GM23338 (cell line): ENCODE data around the gene KCNT1. TPM values are rescaled to one million over a fixed set of nuclear protein-coding genes. Genes with fewer than 3 reads are reported as not detected.
A peak's percentile ranks its signal among the peaks of the same experiment; 100 is the strongest.

Experiments
- ATAC-seq: fragments of 200-7000 bp; cut with Tn5 transposase; 3 replicates; pipeline ENCODE4 v1.9.1; 2020
- DNase-seq: peaks from one replicate; pipeline ENCODE4 v3.0.0-alpha.2; 2015; ENCODE audit warnings: low spot score
- H2AFZ ChIP-seq: fragments of 200-600 bp; sonication (generic); 2 replicates; pipeline ENCODE4 v1.8.0; 2016; ENCODE audit warnings: antibody characterized with exemption, mild to moderate bottlenecking, moderate library complexity
- H3F3A ChIP-seq: fragments of 200-600 bp; sonication (generic); replicated peaks from 2 replicates; pipeline ENCODE4 v1.8.0; 2017; ENCODE audit warnings: antibody characterized with exemption, mixed run types, low read depth
- H3K27ac ChIP-seq: fragments of 200-600 bp; sonication (generic); 2 replicates; pipeline ENCODE4 v1.6.1; 2016; ENCODE audit warnings: low read depth
- H3K27me3 ChIP-seq: fragments of 200-600 bp; sonication (generic); 2 replicates; pipeline ENCODE4 v1.8.0; 2016; ENCODE audit warnings: mild to moderate bottlenecking, mixed run types, moderate library complexity; ENCODE audit not compliant: insufficient read depth
- H3K36me3 ChIP-seq: fragments of 200-600 bp; sonication (generic); 2 replicates; pipeline ENCODE4 v1.8.0; 2016; ENCODE audit warnings: mild to moderate bottlenecking; ENCODE audit not compliant: insufficient read depth
- H3K4me1 ChIP-seq: fragments of 200-600 bp; sonication (generic); 2 replicates; pipeline ENCODE4 v1.8.0; 2016; ENCODE audit warnings: mild to moderate bottlenecking, moderate library complexity; ENCODE audit not compliant: insufficient read depth
- H3K4me2 ChIP-seq: fragments of 200-600 bp; sonication (generic); 2 replicates; pipeline ENCODE4 v1.7.1; 2017; ENCODE audit warnings: mixed run types
- H3K4me3 ChIP-seq: fragments of 200-600 bp; sonication (generic); 2 replicates; pipeline ENCODE4 v1.6.1; 2016; ENCODE audit warnings: mixed run types
- H3K79me2 ChIP-seq: fragments of 200-600 bp; sonication (generic); replicated peaks from 2 replicates; pipeline ENCODE4 v1.8.0; 2017; ENCODE audit warnings: mild to moderate bottlenecking; ENCODE audit not compliant: insufficient read depth
- H3K9me2 ChIP-seq: fragments of 200-600 bp; sonication (generic); 2 replicates; pipeline ENCODE4 v1.8.0; 2017; ENCODE audit not compliant: insufficient read depth
- H4K20me1 ChIP-seq: fragments of 200-600 bp; sonication (generic); replicated peaks from 2 replicates; pipeline ENCODE4 v1.8.0; 2017; ENCODE audit warnings: mild to moderate bottlenecking; ENCODE audit not compliant: insufficient read depth
- H3K27ac Mint-ChIP-seq: 2 replicates; pipeline ENCODE4 v1.8.0; 2020; ENCODE audit warnings: inconsistent platforms, mild to moderate bottlenecking, moderate library complexity, mixed read lengths
- H3K27me3 Mint-ChIP-seq: 3 replicates; pipeline ENCODE4 v1.8.0; 2022; ENCODE audit warnings: low read depth, mild to moderate bottlenecking, moderate library complexity, mixed read lengths, inconsistent platforms; ENCODE audit not compliant: insufficient read depth, poor library complexity
- H3K36me3 Mint-ChIP-seq: 3 replicates; pipeline ENCODE4 v1.8.0; 2021; ENCODE audit warnings: low read depth, mild to moderate bottlenecking, inconsistent platforms, moderate library complexity, mixed read lengths
- H3K4me1 Mint-ChIP-seq: 3 replicates; pipeline ENCODE4 v1.8.0; 2020; ENCODE audit warnings: mild to moderate bottlenecking, inconsistent platforms, mixed read lengths
- H3K4me3 Mint-ChIP-seq: 3 replicates; pipeline ENCODE4 v1.8.0; 2021; ENCODE audit warnings: moderate library complexity, mild to moderate bottlenecking, inconsistent platforms, mixed read lengths
- H3K9me3 Mint-ChIP-seq: 3 replicates; pipeline ENCODE4 v1.8.0; 2020; ENCODE audit warnings: moderate library complexity, mild to moderate bottlenecking, inconsistent platforms, mixed read lengths
- CREB1 ChIP-seq: fragments of 250-450 bp; sonication (Bioruptor Pico); IDR thresholded peaks from 2 replicates; pipeline ENCODE4 v1.5.0; 2020; ENCODE audit warnings: low read depth, mild to moderate bottlenecking, moderate library complexity
- CTCF ChIP-seq, 2 experiments: fragments of 200-600 bp in 1 of 2; sonication (generic) in 1 of 2; conservative IDR thresholded peaks; 2 replicates each; pipeline versions ENCODE4 v1.5.1 to v1.6.1; 2016 to 2017; ENCODE audit warnings: antibody characterized with exemption in 2 of 2, low read depth in 2 of 2, mild to moderate bottlenecking in 2 of 2, moderate library complexity in 1 of 2
- EZH2 ChIP-seq: fragments of 200-600 bp; sonication (generic); IDR thresholded peaks from one replicate; pipeline ENCODE4 v1.8.0; 2017; ENCODE audit warnings: antibody characterized with exemption, mild to moderate bottlenecking, low read depth; ENCODE audit not compliant: unreplicated experiment
- EZH2phosphoT487 ChIP-seq: fragments of 200-600 bp; sonication (generic); IDR thresholded peaks from one replicate; pipeline ENCODE4 v1.8.1; 2018; ENCODE audit warnings: antibody characterized with exemption; ENCODE audit not compliant: unreplicated experiment
- JUNB ChIP-seq: IDR thresholded peaks from one replicate; pipeline ENCODE4 v1.6.1; 2016; ENCODE audit warnings: antibody characterized with exemption; ENCODE audit not compliant: unreplicated experiment
- NANOG ChIP-seq: IDR thresholded peaks from 2 replicates; pipeline ENCODE4 v1.6.1; 2016; ENCODE audit warnings: antibody characterized with exemption, borderline replicate concordance
- STAT1 ChIP-seq: IDR thresholded peaks from one replicate; pipeline ENCODE4 v1.6.1; 2016; ENCODE audit warnings: antibody characterized with exemption; ENCODE audit not compliant: unreplicated experiment
- ZNF331 ChIP-seq: fragments of 250-450 bp; sonication (Bioruptor Pico); IDR thresholded peaks from 2 replicates; pipeline ENCODE4 v1.5.0; 2020; ENCODE audit warnings: low read depth, mild to moderate bottlenecking, moderate library complexity
- ZNF462 ChIP-seq: fragments of 250-450 bp; sonication (Bioruptor Pico); IDR thresholded peaks from 2 replicates; pipeline ENCODE4 v1.5.0; 2020; ENCODE audit warnings: mild to moderate bottlenecking, moderate library complexity
- polyA plus RNA-seq: library from polyadenylated mRNA; unstranded; fragments of >200 nt; fragmentation: Nextera tagmentation; extraction: Ambion mirVana; gene quantifications from 2 replicates; pipeline ENCODE4 v1.2.1, GENCODE V29; 2016
- total RNA-seq: library from RNA; depleted of rRNA; stranded (reverse); fragments of >200 nt; shearing (Covaris generic); gene quantifications from 2 replicates; pipeline ENCODE4 v1.2.3, GENCODE V29; 2014
- TF ChIP-seq, protein P1 (sequence below): IDR thresholded peaks from one replicate; pipeline ENCODE4 v1.6.1; 2018; ENCODE audit warnings: antibody characterized with exemption; ENCODE audit not compliant: unreplicated experiment

Gene KCNT1
- total and polyA plus RNA-seq, 2 experiments from 2014 or later: 0.05 to 0.28 TPM

DNA sequence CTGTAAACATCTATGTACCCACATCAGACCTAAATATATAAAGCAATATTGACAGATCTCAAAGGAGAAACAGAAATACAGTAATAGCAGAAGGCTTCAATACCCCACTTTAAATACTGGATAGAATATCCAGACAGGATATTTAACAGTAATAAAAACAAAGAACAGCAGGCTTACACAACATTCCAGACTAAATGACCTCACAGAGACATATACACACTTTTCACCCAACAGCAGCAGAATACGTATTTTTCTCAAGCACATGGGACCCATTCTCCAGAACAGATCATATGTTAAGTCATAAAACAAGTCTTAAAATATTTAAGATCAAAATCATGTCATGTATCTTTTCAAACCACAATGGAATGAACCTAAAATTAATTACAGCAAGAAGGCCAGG, 128.5 kb downstream of the KCNT1 start (continued):
- TF ChIP-seq, protein P1, sequence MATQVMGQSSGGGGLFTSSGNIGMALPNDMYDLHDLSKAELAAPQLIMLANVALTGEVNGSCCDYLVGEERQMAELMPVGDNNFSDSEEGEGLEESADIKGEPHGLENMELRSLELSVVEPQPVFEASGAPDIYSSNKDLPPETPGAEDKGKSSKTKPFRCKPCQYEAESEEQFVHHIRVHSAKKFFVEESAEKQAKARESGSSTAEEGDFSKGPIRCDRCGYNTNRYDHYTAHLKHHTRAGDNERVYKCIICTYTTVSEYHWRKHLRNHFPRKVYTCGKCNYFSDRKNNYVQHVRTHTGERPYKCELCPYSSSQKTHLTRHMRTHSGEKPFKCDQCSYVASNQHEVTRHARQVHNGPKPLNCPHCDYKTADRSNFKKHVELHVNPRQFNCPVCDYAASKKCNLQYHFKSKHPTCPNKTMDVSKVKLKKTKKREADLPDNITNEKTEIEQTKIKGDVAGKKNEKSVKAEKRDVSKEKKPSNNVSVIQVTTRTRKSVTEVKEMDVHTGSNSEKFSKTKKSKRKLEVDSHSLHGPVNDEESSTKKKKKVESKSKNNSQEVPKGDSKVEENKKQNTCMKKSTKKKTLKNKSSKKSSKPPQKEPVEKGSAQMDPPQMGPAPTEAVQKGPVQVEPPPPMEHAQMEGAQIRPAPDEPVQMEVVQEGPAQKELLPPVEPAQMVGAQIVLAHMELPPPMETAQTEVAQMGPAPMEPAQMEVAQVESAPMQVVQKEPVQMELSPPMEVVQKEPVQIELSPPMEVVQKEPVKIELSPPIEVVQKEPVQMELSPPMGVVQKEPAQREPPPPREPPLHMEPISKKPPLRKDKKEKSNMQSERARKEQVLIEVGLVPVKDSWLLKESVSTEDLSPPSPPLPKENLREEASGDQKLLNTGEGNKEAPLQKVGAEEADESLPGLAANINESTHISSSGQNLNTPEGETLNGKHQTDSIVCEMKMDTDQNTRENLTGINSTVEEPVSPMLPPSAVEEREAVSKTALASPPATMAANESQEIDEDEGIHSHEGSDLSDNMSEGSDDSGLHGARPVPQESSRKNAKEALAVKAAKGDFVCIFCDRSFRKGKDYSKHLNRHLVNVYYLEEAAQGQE: no peak
- TF ChIP-seq ZNF462 (CRISPR knock-in tag): no peak
- TF ChIP-seq EZH2phosphoT487: no peak

DNA sequence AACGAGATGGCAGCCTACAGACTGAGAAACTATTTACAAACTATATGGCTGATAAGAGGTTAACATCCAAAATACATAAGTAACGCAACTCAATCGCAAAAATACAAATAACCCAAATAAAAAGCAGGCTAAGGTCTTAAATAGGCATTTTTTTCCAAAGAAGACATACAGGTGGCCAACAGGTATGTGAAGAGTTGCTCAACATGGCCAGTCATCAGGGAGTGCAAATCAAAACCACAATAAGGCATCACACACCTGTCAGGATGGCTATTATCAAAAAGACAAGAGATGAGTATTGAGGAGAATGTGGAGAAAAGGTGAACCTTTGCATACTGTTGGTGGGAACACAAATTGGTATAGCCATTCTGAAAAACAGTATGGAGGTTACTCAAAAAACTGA, 131.9 kb downstream of the KCNT1 start:
- H3K27me3 ChIP-seq: no peaks in the 10 kb centered on the region
- no peak for DNase-seq
- no peaks in the 10 kb centered on the region for H3K9me2 ChIP-seq
- no peaks in the 10 kb centered on the region for H3K36me3 ChIP-seq
- H3K27ac ChIP-seq: peak overlapping the region; percentile 59; the same call in 1 of the 2 replicates
- Mint-ChIP-seq H3K9me3 (0 out of 3 replicates have a peak, but pooled peaks cover under 1% of the 10 kb centered on the region), H3K36me3 (peaks cover 3% of the 10 kb centered on the region; the same call in 2 of the 3 replicates), H3K4me1 (no peaks in the 10 kb centered on the region), H3K27me3 (no peaks in the 10 kb centered on the region), H3K27ac (no peak overlapping the region), H3K4me3 (no peak overlapping the region)
- ATAC-seq: no peak
- H3K4me1 ChIP-seq: no peaks in the 10 kb centered on the region
- H3K79me2 ChIP-seq: peaks cover 86% of the 10 kb centered on the region
- H3F3A ChIP-seq: no peaks in the 10 kb centered on the region
- no peak overlapping the region for H2AFZ ChIP-seq
- H3K4me3 ChIP-seq: no peak overlapping the region
- no peak overlapping the region for H3K4me2 ChIP-seq
- peaks cover 32% of the 10 kb centered on the region for H4K20me1 ChIP-seq
- no peak for TF ChIP-seq CREB1 (CRISPR knock-in tag)
- no peak for TF ChIP-seq EZH2
- TF ChIP-seq CTCF (conservative IDR thresholded peaks at IDR 0.05; ENCODE audit: low read depth in 2 of 2): no peak
- TF ChIP-seq NANOG: no peak
- TF ChIP-seq, protein P1: no peak
- no peak for TF ChIP-seq EZH2phosphoT487
- TF ChIP-seq ZNF331 (CRISPR knock-in tag): no peak
- TF ChIP-seq STAT1: no peak
- no peak for TF ChIP-seq JUNB
